ENCODE results near the gene TMEM220. TPM values are rescaled to one million over a fixed set of nuclear protein-coding genes. Genes with fewer than 3 reads are reported as not detected.
"Not testable (repeated sequence)": the region's sequence is repeated elsewhere in the genome, so short reads cannot be mapped to it uniquely, and the experiment has no call there.

TMEM220 gene
- total and polyA plus RNA-seq, 4 experiments from 2014 or later, result 1.8 to 3.5 (median 2.9) TPM

- DNase-seq, result peak in 1 of 5 donors; percentile 7
- intact Hi-C loops (cut with micrococcal nuclease); H3K27me3 ChIP-seq (ENCODE audit: insufficient read depth, low read length); H3K27me3 Mint-ChIP-seq; H3K9me3 Mint-ChIP-seq; H3K4me1 ChIP-seq (ENCODE audit: insufficient read depth, low read length); H3K36me3 Mint-ChIP-seq; H3K36me3 ChIP-seq (ENCODE audit: insufficient read depth, low read length); POLR2A ChIA-PET (ENCODE audit: partially characterized antibody); H3K27ac ChIP-seq (ENCODE audit: low read depth, low read length); H3K9me3 ChIP-seq (ENCODE audit: control insufficient read depth in 1 of 2, low read length in 2 of 2): not testable (repeated sequence)
- Mint-ChIP-seq H3K4me3 (peak overlapping the region; percentile 87 to 93 (median 91)), H3K27ac (peak overlapping the region in 5 of 7 donors; percentile 47 to 90 (median 82)), H3K4me1 (peaks cover 3 to 20% (median 6%) of the 10 kb centered on the region in 4 donors)
- H3K4me3 ChIP-seq (ENCODE audit: low read length in 2 of 2), result peak overlapping the region; percentile 22 to 46
- CTCF ChIA-PET (ENCODE audit: partially characterized antibody), result interaction anchor here (0.7 to 1.7 kb wide), 3 partner anchors 19 to 84 kb away, joined by 3 to 5 read pairs (median 4); no protein-coding TSS in a partner anchor
These were observed 424 bp upstream of the TMEM220 start for GRCh38 chr17:10730247-10730646.

GRCh38 chr17:10728331-10728892, 1.4 kb downstream of the TMEM220 start:
- Mint-ChIP-seq H3K36me3 (no peaks in the 10 kb centered on the region), H3K27ac (no peak overlapping the region), H3K9me3 (no peaks in the 10 kb centered on the region), H3K4me3 (peak overlapping the region in 4 of 8 donors; percentile 26 to 92 (median 50)), H3K27me3 (no peaks in the 10 kb centered on the region), H3K4me1 (peaks cover 3 to 20% (median 6%) of the 10 kb centered on the region in 4 donors)
- Histone ChIP-seq H3K4me1 (ENCODE audit: insufficient read depth, low read length) (no peaks in the 10 kb centered on the region), H3K4me3 (ENCODE audit: low read length in 2 of 2) (no peak overlapping the region), H3K27me3 (ENCODE audit: insufficient read depth, low read length) (no peaks in the 10 kb centered on the region), H3K27ac (ENCODE audit: low read depth, low read length) (no peak overlapping the region), H3K36me3 (ENCODE audit: insufficient read depth, low read length) (no peaks in the 10 kb centered on the region), H3K9me3 (ENCODE audit: control insufficient read depth in 1 of 2, low read length in 2 of 2) (no peaks in the 10 kb centered on the region)
- ChIA-PET POLR2A (ENCODE audit: partially characterized antibody) (no interaction called here), CTCF (ENCODE audit: partially characterized antibody) (interaction anchor here (1.4 kb wide), 1 partner anchor 9 kb away, joined by 4 read pairs; no protein-coding TSS in a partner anchor)
- no peak for DNase-seq
- intact Hi-C loops (cut with micrococcal nuclease), result no loop called here

GRCh38 chr17:10727192-10727591, 2.6 kb downstream of the TMEM220 start:
- peaks cover 3 to 20% (median 6%) of the 10 kb centered on the region in 4 donors for H3K4me1 Mint-ChIP-seq
- H3K9me3 Mint-ChIP-seq, result no peaks in the 10 kb centered on the region
- CTCF ChIA-PET (ENCODE audit: partially characterized antibody), result interaction anchor here (1.2 to 1.4 kb wide), 2 partner anchors 9 to 10 kb away, joined by 3 to 4 read pairs; no protein-coding TSS in a partner anchor
- Histone ChIP-seq H3K27ac (ENCODE audit: low read depth, low read length) (no peak overlapping the region), H3K9me3 (ENCODE audit: control insufficient read depth in 1 of 2, low read length in 2 of 2) (no peaks in the 10 kb centered on the region), H3K4me3 (ENCODE audit: low read length in 2 of 2) (no peak overlapping the region), H3K36me3 (ENCODE audit: insufficient read depth, low read length) (no peaks in the 10 kb centered on the region), H3K27me3 (ENCODE audit: insufficient read depth, low read length) (no peaks in the 10 kb centered on the region), H3K4me1 (ENCODE audit: insufficient read depth, low read length) (no peaks in the 10 kb centered on the region)
- H3K27me3 Mint-ChIP-seq, result no peaks in the 10 kb centered on the region
- H3K36me3 Mint-ChIP-seq, result no peaks in the 10 kb centered on the region
- no peak for DNase-seq
- intact Hi-C loops (cut with micrococcal nuclease), result no loop called here
- H3K4me3 Mint-ChIP-seq, result no peak overlapping the region
- H3K27ac Mint-ChIP-seq, result peak overlapping the region in 1 of 7 donors; percentile 34
- POLR2A ChIA-PET (ENCODE audit: partially characterized antibody), result no interaction called here

GRCh38 chr17:10726196-10726595, 3.6 kb downstream of the TMEM220 start:
- intact Hi-C loops (cut with micrococcal nuclease), result no loop called here

GRCh38 chr17:10725262-10725661, 4.6 kb downstream of the TMEM220 start:
- ChIA-PET CTCF (ENCODE audit: partially characterized antibody) (no interaction called here), POLR2A (ENCODE audit: partially characterized antibody) (no interaction called here)
- no peak for DNase-seq
- Mint-ChIP-seq H3K4me3 (no peak overlapping the region), H3K9me3 (no peaks in the 10 kb centered on the region), H3K4me1 (peaks cover 0 to 7% (median 1%) of the 10 kb centered on the region in 4 donors), H3K27ac (peak overlapping the region in 1 of 7 donors; percentile 65), H3K36me3 (no peaks in the 10 kb centered on the region), H3K27me3 (no peaks in the 10 kb centered on the region)
- no peaks in the 10 kb centered on the region for H3K36me3 ChIP-seq (ENCODE audit: insufficient read depth, low read length)
- no peaks in the 10 kb centered on the region for H3K4me1 ChIP-seq (ENCODE audit: insufficient read depth, low read length)
- no peak overlapping the region for H3K27ac ChIP-seq (ENCODE audit: low read depth, low read length)
- no peak overlapping the region for H3K4me3 ChIP-seq (ENCODE audit: low read length in 2 of 2)
- intact Hi-C loops (cut with micrococcal nuclease), result no loop called here
- H3K9me3 ChIP-seq (ENCODE audit: control insufficient read depth in 1 of 2, low read length in 2 of 2), result no peaks in the 10 kb centered on the region
- H3K27me3 ChIP-seq (ENCODE audit: insufficient read depth, low read length), result no peaks in the 10 kb centered on the region

More at GRCh38 chr17:10726196-10726595, 3.6 kb downstream of the TMEM220 start:
- Histone ChIP-seq H3K9me3 (ENCODE audit: control insufficient read depth in 1 of 2, low read length in 2 of 2) (no peaks in the 10 kb centered on the region), H3K36me3 (ENCODE audit: insufficient read depth, low read length) (no peaks in the 10 kb centered on the region), H3K27ac (ENCODE audit: low read depth, low read length) (no peak overlapping the region), H3K4me3 (ENCODE audit: low read length in 2 of 2) (no peak overlapping the region), H3K4me1 (ENCODE audit: insufficient read depth, low read length) (no peaks in the 10 kb centered on the region), H3K27me3 (ENCODE audit: insufficient read depth, low read length) (no peaks in the 10 kb centered on the region)
- ChIA-PET POLR2A (ENCODE audit: partially characterized antibody) (no interaction called here), CTCF (ENCODE audit: partially characterized antibody) (interaction anchor here (0.8 to 1.2 kb wide), 2 partner anchors 10 to 11 kb away, joined by 3 read pairs; no protein-coding TSS in a partner anchor)
- Mint-ChIP-seq H3K27ac (no peak overlapping the region), H3K9me3 (no peaks in the 10 kb centered on the region), H3K36me3 (no peaks in the 10 kb centered on the region), H3K4me1 (peaks cover 3 to 17% (median 6%) of the 10 kb centered on the region in 4 donors), H3K4me3 (no peak overlapping the region), H3K27me3 (no peaks in the 10 kb centered on the region)
- no peak for DNase-seq

GRCh38 chr17:10724546-10725195, 5.2 kb downstream of the TMEM220 start:
- H3K27me3 ChIP-seq (ENCODE audit: insufficient read depth, low read length), result no peaks in the 10 kb centered on the region
- no peak for DNase-seq
- no peaks in the 10 kb centered on the region for H3K4me1 ChIP-seq (ENCODE audit: insufficient read depth, low read length)
- intact Hi-C loops (cut with micrococcal nuclease), result no loop called here
- no peak overlapping the region for H3K27ac ChIP-seq (ENCODE audit: low read depth, low read length)
- Mint-ChIP-seq H3K9me3 (no peaks in the 10 kb centered on the region), H3K4me3 (no peak overlapping the region), H3K4me1 (peaks cover 0 to 4% (median 0%) of the 10 kb centered on the region in 4 donors), H3K27ac (no peak overlapping the region), H3K36me3 (no peaks in the 10 kb centered on the region), H3K27me3 (no peaks in the 10 kb centered on the region)
- no peaks in the 10 kb centered on the region for H3K9me3 ChIP-seq (ENCODE audit: control insufficient read depth in 1 of 2, low read length in 2 of 2)
- POLR2A ChIA-PET (ENCODE audit: partially characterized antibody), result no interaction called here
- CTCF ChIA-PET (ENCODE audit: partially characterized antibody), result no interaction called here
- H3K4me3 ChIP-seq (ENCODE audit: low read length in 2 of 2), result no peak overlapping the region
- no peaks in the 10 kb centered on the region for H3K36me3 ChIP-seq (ENCODE audit: insufficient read depth, low read length)

- Histone ChIP-seq H3K27ac (ENCODE audit: low read depth, low read length) (no peak overlapping the region), H3K27me3 (ENCODE audit: insufficient read depth, low read length) (no peaks in the 10 kb centered on the region), H3K4me1 (ENCODE audit: insufficient read depth, low read length) (no peaks in the 10 kb centered on the region), H3K4me3 (ENCODE audit: low read length in 2 of 2) (no peak overlapping the region), H3K9me3 (ENCODE audit: control insufficient read depth in 1 of 2, low read length in 2 of 2) (no peaks in the 10 kb centered on the region), H3K36me3 (ENCODE audit: insufficient read depth, low read length) (no peaks in the 10 kb centered on the region)
- H3K27me3 Mint-ChIP-seq, result no peaks in the 10 kb centered on the region
- H3K9me3 Mint-ChIP-seq, result no peaks in the 10 kb centered on the region
- H3K36me3 Mint-ChIP-seq, result peaks cover 2 to 4% of the 10 kb centered on the region in 2 donors
- ChIA-PET CTCF (ENCODE audit: partially characterized antibody) (no interaction called here), POLR2A (ENCODE audit: partially characterized antibody) (no interaction called here)
- no peak overlapping the region for H3K4me3 Mint-ChIP-seq
- peak overlapping the region in 2 of 7 donors; percentile 25 to 54 for H3K27ac Mint-ChIP-seq
- intact Hi-C loops (cut with micrococcal nuclease), result no loop called here
- no peak for DNase-seq
- peaks cover 0 to under 1% (median 0%) of the 10 kb centered on the region in 4 donors for H3K4me1 Mint-ChIP-seq
These were observed 11.3 kb downstream of the TMEM220 start for GRCh38 chr17:10718547-10718946.
